Heart right ventricle (tissue), 16 donors: ENCODE measurements around the gene CISD1. TPM values are rescaled to one million over a fixed set of nuclear protein-coding genes. Genes with fewer than 3 reads are reported as not detected.
"Not testable (repeated sequence)": the region's sequence is repeated elsewhere in the genome, so short reads cannot be mapped to it uniquely, and the experiment has no call there.

ENCODE experiments used
- ATAC-seq, 8 donors: fragments of 200-7000 bp; cut with Tn5 transposase; one replicate each; pipeline ENCODE4 v1.9.1; 2020; ENCODE audit warnings: mild to moderate bottlenecking in 8 of 8, moderate library complexity in 8 of 8, moderate number of reproducible peaks in 1 of 8
- DNase-seq, 2 donors: peaks; one replicate each; pipeline ENCODE4 v3.0.0-alpha.2; 2020
- H3K27ac ChIP-seq, 10 donors: fragments of 200-600 bp; sonication (generic) in 2 of 10; one replicate each; pipeline versions ENCODE4 v1.5.0 to v1.8.0; 2020 to 2022; ENCODE audit warnings: mild to moderate bottlenecking in 3 of 10
- H3K27me3 ChIP-seq, 7 donors: fragments of 200-600 bp; one replicate each; pipeline ENCODE4 v1.8.0; 2021 to 2022; ENCODE audit warnings: mild to moderate bottlenecking in 2 of 7
- H3K36me3 ChIP-seq, 9 donors: fragments of 200-600 bp; sonication (generic) in 1 of 9; one replicate each; pipeline versions ENCODE4 v1.5.0 to v1.8.0; 2020 to 2022; ENCODE audit warnings: mild to moderate bottlenecking in 2 of 9
- H3K4me1 ChIP-seq, 9 donors: fragments of 200-600 bp; sonication (generic) in 1 of 9; one replicate each; pipeline versions ENCODE4 v1.5.0 to v1.8.0; 2020 to 2022; ENCODE audit warnings: mild to moderate bottlenecking in 4 of 9
- H3K4me3 ChIP-seq, 10 donors: fragments of 200-600 bp; sonication (generic) in 2 of 10; one replicate each; pipeline versions ENCODE4 v1.5.0 to v1.8.0; 2020 to 2022; ENCODE audit warnings: mild to moderate bottlenecking in 7 of 10, moderate library complexity in 2 of 10
- H3K9me3 ChIP-seq, 11 donors: fragments of 200-600 bp in 10 of 11; sonication (generic) in 2 of 11; one replicate each; pipeline versions ENCODE4 v1.5.0 to v1.8.0; 2013 to 2022; ENCODE audit warnings: mild to moderate bottlenecking in 2 of 11, control low read depth in 1 of 11, moderate library complexity in 1 of 11
- WGBS, 2 donors: extraction: QIAGEN DNeasy Blood & Tissue Kit; methylation state at CpG; one replicate each; pipeline ENCODE4 v1.1.7; 2013; ENCODE audit warnings: inconsistent platforms in 1 of 2; 5-methylcytosine and 5-hydroxymethylcytosine counted together
- intact Hi-C, 10 donors: fragments of 100-400 bp; cut with DNase I; formaldehyde crosslinking; loops; one replicate each; pipeline versions ENCODE4 v1.11.1 to v1.14.2; 2022
- long read RNA-seq, 3 donors: library from polyadenylated mRNA; unstranded; transcript quantifications; one replicate each; pipeline ENCODE4 v2.0.0, GENCODE V29; 2020 to 2021
- polyA plus RNA-seq, 2 donors: library from polyadenylated mRNA; stranded (reverse); fragments of 200-250 nt; gene quantifications; one replicate each; pipeline ENCODE4 v1.2.3, GENCODE V29; 2013
- total RNA-seq, 10 donors: library from RNA; stranded (reverse); fragmentation: NEBNext Ultra II Directional in 3 of 10; extraction: Animal tissue kit (Norgen Biotek cat#: 25700) in 3 of 10; gene quantifications; one replicate each; pipeline versions ENCODE4 v1.2.1 to v1.2.4, GENCODE V29; 2021 to 2023
- TF ChIP-seq, protein P1 (sequence below), 9 donors: fragments of 200-600 bp; sonication (generic) in 2 of 9; IDR thresholded peaks; one replicate each; pipeline versions ENCODE4 v1.5.0 to v1.8.0; 2021 to 2022; ENCODE audit warnings: antibody characterized with exemption in 9 of 9, mild to moderate bottlenecking in 5 of 9, moderate library complexity in 1 of 9
- donor health status: Arrhythmogenic right ventricular cardiomyopathy.
- donor health status: ischemic (EF 13 %, LVEDD 7.1; RV severe dilation, severe dysfunction).
- donor health status: healthy with polysubstance abuse.
- donor health status: DM: no; HTN: yes; CAD: no.
- donor health status: DM: no; HTN: no; CAD: no.
- donor health status: ischemic (EF 25% LVEDD 6.9; RV normal size, moderate dysfunction).
- donor health status: ischemic (EF 25% LVEDD 5.7; RV mildly dilated, moderate dysfunction).
- donor health status: healthy.
- donor health status: DM: yes; HTN: yes; CAD: no.
- donor health status: Ischemic cardiomyopathy.
- donor health status: ischemic (EF 35%, LVEDD 5.7; RV mildly dilated, moderate dysfunction).
- donor health status: nonischemic (EF 11% LVEDD 7.7; RV severe dilation, severe dysfunction).
- donor health status: DM: yes; HTN: yes; CAD: no.
- donor health status: PGD.
- donor health status: ischemic (EF 29% LVEDD 5.4; RV normal size, mild dysfunction).
- donor health status: nonischemic (EF 23%, LVEDD 6.1; RV moderate dilation, normal function).

CISD1 gene
- 100 to 1,000 TPM; 135 to 204 (median 179) TPM for total RNA-seq
- polyA plus RNA-seq: 100 to 1,000 TPM in 1 of 2 donors, 10 to 100 TPM in 1; 34.4 to 111 TPM
- long read RNA-seq, donor 1, transcript CISD1-201 (3 exons, 2,479 nt): major isoform, 82 of 101 reads
- long read RNA-seq, donor 1, partial matches to known transcripts: 17 of 101 reads
- long read RNA-seq, donor 1, other reads (novel, unspliced or antisense): 2 of 101 reads
- long read RNA-seq, donor 2, transcript CISD1-201 (3 exons, 2,479 nt): major isoform, 118 of 149 reads
- long read RNA-seq, donor 2, partial matches to known transcripts: 30 of 149 reads
- long read RNA-seq, donor 2, other reads (novel, unspliced or antisense): 1 of 149 reads
- long read RNA-seq, donor 3, transcript CISD1-201 (3 exons, 2,479 nt): major isoform, 27 of 33 reads
- long read RNA-seq, donor 3, partial matches to known transcripts: 4 of 33 reads
- long read RNA-seq, donor 3, other reads (novel, unspliced or antisense): 2 of 33 reads

DNA sequence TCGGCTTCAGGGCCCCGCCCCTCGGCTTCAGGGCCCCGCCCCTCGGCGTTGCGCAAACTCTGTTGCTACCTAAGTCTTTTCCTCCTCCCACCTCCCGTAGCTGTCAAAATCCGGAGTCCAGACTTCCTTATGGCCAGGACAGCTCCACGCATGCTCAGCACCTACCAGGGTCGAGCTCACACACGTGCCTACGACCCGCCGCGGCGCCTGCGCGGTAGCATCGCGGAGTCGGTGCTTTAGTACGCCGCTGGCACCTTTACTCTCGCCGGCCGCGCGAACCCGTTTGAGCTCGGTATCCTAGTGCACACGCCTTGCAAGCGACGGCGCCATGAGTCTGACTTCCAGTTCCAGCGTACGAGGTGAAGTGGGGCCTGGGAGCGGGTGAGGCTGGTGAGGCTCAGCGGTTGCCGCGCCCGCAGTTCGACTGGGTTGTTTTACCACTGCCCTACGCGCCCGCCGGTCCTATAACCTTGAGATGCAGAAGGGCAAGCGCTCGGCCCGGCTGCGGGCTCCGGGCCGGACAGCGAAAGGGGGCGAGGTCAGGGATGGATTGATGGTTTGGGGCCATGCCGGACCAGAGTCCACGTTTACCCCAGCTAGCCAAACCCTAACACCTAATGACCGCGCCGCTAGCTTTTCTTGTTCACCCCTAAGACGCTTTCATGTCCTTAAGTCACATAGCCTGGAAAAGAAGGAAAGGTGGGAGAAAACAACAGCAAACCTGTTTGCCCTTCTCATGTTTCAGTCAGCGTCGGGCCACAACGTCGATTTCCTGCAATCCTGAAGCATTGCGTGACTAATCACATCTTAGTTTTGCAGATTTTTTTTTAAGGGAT is at the start of gene CISD1:
Gene CISD1, plus strand, starts transcription at position 217 of the 836 bp plus-strand sequence. Its CDS starts 112 bp downstream, at position 329.
- 0 to 1% methylated on average over 66 of the region's 66 CpGs for WGBS, 2 donors
- no peaks in the 10 kb centered on the region for H3K27me3 ChIP-seq
- TF ChIP-seq, protein P1, sequence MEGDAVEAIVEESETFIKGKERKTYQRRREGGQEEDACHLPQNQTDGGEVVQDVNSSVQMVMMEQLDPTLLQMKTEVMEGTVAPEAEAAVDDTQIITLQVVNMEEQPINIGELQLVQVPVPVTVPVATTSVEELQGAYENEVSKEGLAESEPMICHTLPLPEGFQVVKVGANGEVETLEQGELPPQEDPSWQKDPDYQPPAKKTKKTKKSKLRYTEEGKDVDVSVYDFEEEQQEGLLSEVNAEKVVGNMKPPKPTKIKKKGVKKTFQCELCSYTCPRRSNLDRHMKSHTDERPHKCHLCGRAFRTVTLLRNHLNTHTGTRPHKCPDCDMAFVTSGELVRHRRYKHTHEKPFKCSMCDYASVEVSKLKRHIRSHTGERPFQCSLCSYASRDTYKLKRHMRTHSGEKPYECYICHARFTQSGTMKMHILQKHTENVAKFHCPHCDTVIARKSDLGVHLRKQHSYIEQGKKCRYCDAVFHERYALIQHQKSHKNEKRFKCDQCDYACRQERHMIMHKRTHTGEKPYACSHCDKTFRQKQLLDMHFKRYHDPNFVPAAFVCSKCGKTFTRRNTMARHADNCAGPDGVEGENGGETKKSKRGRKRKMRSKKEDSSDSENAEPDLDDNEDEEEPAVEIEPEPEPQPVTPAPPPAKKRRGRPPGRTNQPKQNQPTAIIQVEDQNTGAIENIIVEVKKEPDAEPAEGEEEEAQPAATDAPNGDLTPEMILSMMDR (IDR thresholded peaks at IDR 0.05): no peak
- intact Hi-C loops: no loop called here
- peak; percentile 90 to 96 (median 95) for ATAC-seq
- peak within 1 kb of the TSS; percentile 65 to 97 (median 94) for H3K27ac ChIP-seq
- H3K4me3 ChIP-seq: peak within 1 kb of the TSS; percentile 72 to 87 (median 82)
- no peaks in the 10 kb centered on the region for H3K36me3 ChIP-seq
- peak; percentile 95 to 97 for DNase-seq
- H3K4me1 ChIP-seq: peaks cover 0 to 42% (median 33%) of the 10 kb centered on the region in 9 donors
- no peaks in the 10 kb centered on the region for H3K9me3 ChIP-seq

DNA sequence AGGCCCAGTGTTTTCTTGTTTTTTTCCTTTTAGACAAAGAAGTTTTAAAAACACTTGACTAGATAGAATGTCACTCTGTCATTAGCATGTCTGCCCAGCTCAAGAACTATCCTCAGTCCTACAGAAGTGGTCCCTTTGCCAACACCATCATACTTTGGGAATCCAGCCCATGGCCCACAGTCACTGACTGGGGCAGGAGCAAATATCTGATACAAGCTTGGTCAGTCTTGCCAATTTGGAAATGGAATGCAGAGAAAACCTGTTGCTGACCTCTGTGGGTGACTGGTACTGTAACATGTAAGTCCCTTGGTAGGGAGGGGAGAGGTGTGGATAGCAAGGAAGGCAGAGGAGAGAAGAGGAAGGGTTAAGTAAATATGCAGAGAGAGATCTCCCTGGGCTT is 49.1 kb upstream of the CISD1 start:
- H3K27ac ChIP-seq: peak overlapping the region in 3 of 10 donors; percentile 22 to 58 (median 29)
- no peaks in the 10 kb centered on the region for H3K9me3 ChIP-seq
- peaks cover 0 to 19% (median 0%) of the 10 kb centered on the region in 9 donors for H3K36me3 ChIP-seq
- DNase-seq: peak in 1 of 2 donors; percentile 6
- peaks cover 0 to 22% (median 3%) of the 10 kb centered on the region in 9 donors for H3K4me1 ChIP-seq
- no peaks in the 10 kb centered on the region for H3K27me3 ChIP-seq
- ATAC-seq: peak in 4 of 8 donors; percentile 55 to 91 (median 64)
- intact Hi-C loops: no loop called here
- no peak overlapping the region for H3K4me3 ChIP-seq
- TF ChIP-seq, protein P1 (IDR thresholded peaks at IDR 0.05): no peak

DNA sequence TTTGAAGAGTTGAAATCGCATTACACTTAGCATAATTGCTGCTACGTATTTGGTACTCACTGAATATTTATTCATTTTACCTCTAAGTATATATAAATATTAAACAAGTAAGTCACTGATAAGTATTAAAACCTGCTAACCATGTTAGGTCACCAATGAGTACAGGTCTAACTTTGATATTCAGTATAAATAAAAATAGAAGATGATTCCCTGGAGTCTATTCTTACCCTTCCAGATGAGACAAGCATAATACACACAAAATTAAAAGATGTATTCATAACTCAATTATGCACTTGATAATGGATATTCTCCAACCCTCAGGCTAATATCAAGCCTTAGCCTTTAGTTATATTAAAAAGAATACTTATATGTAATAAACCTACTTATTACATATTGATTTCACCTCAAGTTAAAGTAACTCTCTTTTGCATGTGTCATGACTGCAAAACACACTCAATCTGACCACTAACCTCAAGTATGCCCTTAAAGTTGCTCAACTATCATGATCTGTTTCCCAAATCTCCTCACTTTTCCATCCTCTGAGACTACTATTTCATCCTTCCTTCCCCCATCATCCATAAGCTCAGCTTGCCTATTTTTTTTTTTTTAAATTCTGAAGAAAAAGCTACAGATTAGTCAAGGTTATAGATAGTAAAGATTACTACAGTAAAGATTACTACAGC is 48.1 kb upstream of the CISD1 start:
- TF ChIP-seq, protein P1 (IDR thresholded peaks at IDR 0.05): no peak
- Histone ChIP-seq H3K27me3 (no peaks in the 10 kb centered on the region), H3K4me3 (no peak overlapping the region), H3K4me1 (peaks cover 0 to 22% (median 3%) of the 10 kb centered on the region in 9 donors), H3K27ac (peak overlapping the region in 4 of 10 donors; percentile 11 to 58 (median 26)), H3K9me3 (no peaks in the 10 kb centered on the region), H3K36me3 (peaks cover 0 to 21% (median 0%) of the 10 kb centered on the region in 9 donors)
- intact Hi-C loops: no loop called here
- ATAC-seq: peak in 4 of 8 donors; percentile 56 to 90 (median 74)
- DNase-seq: no peak
- 93% methylated on average over 2 of the region's 2 CpGs for WGBS, 2 donors

DNA sequence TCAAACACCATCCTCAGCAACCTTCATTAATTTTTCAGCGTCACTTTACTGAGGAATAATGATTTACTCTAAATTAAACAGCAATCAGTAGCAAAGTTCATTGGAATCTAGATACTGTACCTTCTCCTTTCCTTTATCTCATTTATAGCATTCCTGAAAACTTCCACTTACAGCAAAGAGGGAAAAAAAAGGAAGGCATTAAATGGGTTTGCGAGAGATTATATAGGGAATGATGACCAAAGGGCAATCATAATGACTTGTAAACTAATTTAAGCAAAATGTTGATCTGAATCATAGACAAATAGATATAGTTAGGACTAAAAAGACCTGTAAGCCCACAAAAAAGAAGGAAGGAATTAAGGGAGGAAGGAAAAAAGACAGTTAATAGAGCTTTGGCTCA is 43.3 kb upstream of the CISD1 start:
- 97 to 99% methylated on average over 2 of the region's 2 CpGs for WGBS, 2 donors

DNA sequence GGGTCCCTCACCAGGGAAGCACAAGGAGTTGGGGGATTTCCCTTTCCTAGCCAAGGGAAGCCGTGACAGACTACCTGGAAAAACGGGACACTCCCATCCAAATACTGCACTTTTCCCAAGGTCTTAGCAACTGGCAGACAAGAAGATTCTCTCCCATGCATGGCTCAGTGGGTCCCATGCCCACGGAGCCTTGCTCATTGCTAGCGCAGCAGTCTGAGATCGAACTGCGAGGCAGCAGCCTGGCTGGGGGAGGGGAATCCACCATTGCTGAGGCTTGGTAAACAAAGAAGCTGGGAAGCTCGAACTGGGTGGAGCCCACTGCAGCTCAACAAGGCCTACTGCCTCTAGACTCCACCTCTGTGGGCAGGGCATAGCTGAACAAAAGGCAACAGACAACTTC is 39.1 kb upstream of the CISD1 start:
- 92 to 96% methylated on average over 7 of the region's 7 CpGs for WGBS, 2 donors
- H3K4me1 ChIP-seq, ATAC-seq, H3K27ac ChIP-seq, H3K27me3 ChIP-seq, intact Hi-C loops, H3K4me3 ChIP-seq, DNase-seq: not testable (repeated sequence)
- peaks cover 0 to 14% (median 0%) of the 10 kb centered on the region in 11 donors for H3K9me3 ChIP-seq
- peaks cover 0 to 80% (median 7%) of the 10 kb centered on the region in 9 donors for H3K36me3 ChIP-seq

More for the DNA sequence above, 43.3 kb upstream of the CISD1 start:
- Histone ChIP-seq H3K36me3 (peaks cover 0 to 59% (median 0%) of the 10 kb centered on the region in 9 donors), H3K4me3 (no peak overlapping the region), H3K27me3 (no peaks in the 10 kb centered on the region), H3K4me1 (peaks cover 0 to 2% (median 0%) of the 10 kb centered on the region in 9 donors), H3K9me3 (no peaks in the 10 kb centered on the region), H3K27ac (no peak overlapping the region)
- intact Hi-C loops: no loop called here
- no peak for ATAC-seq
- no peak for DNase-seq
- TF ChIP-seq, protein P1 (IDR thresholded peaks at IDR 0.05): no peak
